Caki2 (cell line): ENCODE measurements around the gene S100P. TPM values are rescaled to one million over a fixed set of nuclear protein-coding genes. Genes with fewer than 3 reads are reported as not detected.

ENCODE experiments used
- DNase-seq: peaks from one replicate; pipeline ENCODE4 v3.0.0-alpha.2; 2015; ENCODE audit warnings: low read depth
- in situ Hi-C: cut with HindIII; loops from 2 replicates; pipeline ENCODE4 v1.10.0; 2016; ENCODE audit warnings: low sequenced_read_pairs, low pct_unique_long_range_greater_than_20kb, mixed read lengths
- total RNA-seq: library from RNA; depleted of rRNA; stranded (reverse); fragments of >200 nt; shearing (Covaris generic); gene quantifications from 2 replicates; pipeline ENCODE4 v1.2.3, GENCODE V29; 2014; ENCODE audit warnings: low replicate concordance; rRNA removed

The S100P gene
- total RNA-seq, 1 experiment from 2014 or later: not detected

- in situ Hi-C loops: no loop called here
- peak; percentile 80 for DNase-seq
These were observed 39.0 kb downstream of the S100P start for GRCh38 chr4:6732441-6733357.

GRCh38 chr4:6733358-6734164, 39.9 kb downstream of the S100P start:
- no peak for DNase-seq
- in situ Hi-C loops: no loop called here

- DNase-seq: no peak
- in situ Hi-C loops: no loop called here
These were observed 40.6 kb downstream of the S100P start for GRCh38 chr4:6734165-6734786.

DNA sequence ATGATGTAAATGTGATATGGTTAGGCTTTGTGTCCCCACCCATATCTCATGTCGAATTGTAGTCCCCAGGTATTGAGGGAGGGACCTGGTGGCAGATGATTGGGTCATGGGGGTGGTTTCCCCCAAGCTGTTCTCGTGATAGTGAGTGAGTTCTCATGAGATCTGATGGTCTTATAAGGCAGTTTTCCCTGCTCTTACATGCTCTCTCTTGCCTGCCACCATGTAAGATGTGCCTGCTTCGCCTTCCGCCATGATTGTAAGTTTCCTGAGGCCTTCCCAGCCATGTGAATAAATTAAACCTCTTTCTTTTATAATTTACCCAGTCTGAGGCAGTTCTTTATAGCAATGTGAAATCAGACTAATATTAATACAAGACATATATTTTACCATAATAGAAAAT, 46.2 kb downstream of the S100P start:
- DNase-seq: no peak
- in situ Hi-C loops: no loop called here

- in situ Hi-C loops: no loop called here
- DNase-seq: no peak
These were observed 46.7 kb downstream of the S100P start for GRCh38 chr4:6740347-6740746.

DNA sequence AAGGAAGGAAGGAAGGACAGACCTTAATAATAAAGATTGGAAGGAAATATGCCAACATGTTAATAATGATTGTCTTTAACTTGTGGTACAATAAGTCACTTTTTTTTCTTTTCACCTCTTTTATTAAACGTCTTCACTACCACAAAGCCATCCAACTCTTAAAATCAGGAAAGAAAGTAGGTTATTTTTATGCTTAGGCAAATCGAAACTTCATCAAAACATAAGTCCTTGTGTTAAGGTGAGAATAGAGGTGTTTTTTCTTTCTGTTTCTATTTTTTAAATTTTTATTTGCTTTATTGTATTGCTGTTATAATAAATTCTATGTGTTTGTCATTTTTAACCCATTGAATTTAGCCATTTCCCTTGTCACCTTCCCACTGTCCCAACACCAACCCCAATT, 48.8 kb downstream of the S100P start:
- no peak for DNase-seq
- in situ Hi-C loops: no loop called here

- in situ Hi-C loops: no loop called here
- DNase-seq: no peak
These were observed 49.3 kb downstream of the S100P start for GRCh38 chr4:6742989-6743388.

Other genes starting within 250 kb of the S100P start
- 38.9 and 51.9 TPM in 2 replicates for gene PPP2R2C, start 221.3 kb upstream of the S100P start, total RNA-seq
- gene MAN2B2, start 118.7 kb upstream of the S100P start, total RNA-seq: 3.2 and 8.3 TPM in 2 replicates
- 224 and 258 TPM in 2 replicates for gene MRFAP1, start 53.2 kb upstream of the S100P start, total RNA-seq
- gene MRFAP1L1, start 16.0 kb downstream of the S100P start, total RNA-seq: 43.6 and 58.4 TPM in 2 replicates
- gene BLOC1S4, start 22.3 kb downstream of the S100P start, total RNA-seq: 55.4 and 62.2 TPM in 2 replicates
- 6.2 and 33.7 TPM in 2 replicates for gene KIAA0232, start 88.8 kb downstream of the S100P start, total RNA-seq
- gene TBC1D14, start 215.9 kb downstream of the S100P start, total RNA-seq: 78.4 and 80.6 TPM in 2 replicates